OCI-LY3 (cell line): Measurements from ENCODE around the gene DAB2.

ENCODE experiments used
- EZH2phosphoT487 ChIP-seq: fragments of 200-600 bp; shearing (Covaris generic); IDR thresholded peaks from 2 replicates; pipeline ENCODE4 v1.6.1; 2018; ENCODE audit warnings: antibody characterized with exemption, mixed run types, low read depth
- TF ChIP-seq, protein P1 (sequence below): fragments of 200-600, 300-600 bp; sonication (generic); IDR thresholded peaks from 2 replicates; pipeline ENCODE4 v1.5.1; 2014; ENCODE audit warnings: antibody characterized with exemption, low read length, low read depth

DNA sequence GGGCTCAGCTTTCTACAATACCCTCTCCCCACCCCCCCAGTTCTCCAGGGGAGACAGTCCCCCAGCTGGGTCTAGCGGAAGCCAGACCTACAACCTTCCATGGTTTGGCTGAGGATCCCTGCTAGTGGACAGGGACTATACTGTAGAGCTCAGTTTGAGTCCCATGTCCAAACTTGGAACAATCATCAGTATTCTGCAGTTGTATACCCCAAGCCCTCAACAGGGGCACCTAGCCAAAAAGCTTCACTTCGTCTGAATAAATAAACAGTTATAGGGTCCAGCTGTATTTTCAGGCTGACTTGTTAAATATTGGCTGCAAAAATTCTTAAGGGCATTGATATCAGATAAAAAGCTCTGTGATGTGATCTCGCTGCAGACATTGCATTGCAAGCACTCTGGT, 45.1 kb downstream of the DAB2 start:
- TF ChIP-seq, protein P1, sequence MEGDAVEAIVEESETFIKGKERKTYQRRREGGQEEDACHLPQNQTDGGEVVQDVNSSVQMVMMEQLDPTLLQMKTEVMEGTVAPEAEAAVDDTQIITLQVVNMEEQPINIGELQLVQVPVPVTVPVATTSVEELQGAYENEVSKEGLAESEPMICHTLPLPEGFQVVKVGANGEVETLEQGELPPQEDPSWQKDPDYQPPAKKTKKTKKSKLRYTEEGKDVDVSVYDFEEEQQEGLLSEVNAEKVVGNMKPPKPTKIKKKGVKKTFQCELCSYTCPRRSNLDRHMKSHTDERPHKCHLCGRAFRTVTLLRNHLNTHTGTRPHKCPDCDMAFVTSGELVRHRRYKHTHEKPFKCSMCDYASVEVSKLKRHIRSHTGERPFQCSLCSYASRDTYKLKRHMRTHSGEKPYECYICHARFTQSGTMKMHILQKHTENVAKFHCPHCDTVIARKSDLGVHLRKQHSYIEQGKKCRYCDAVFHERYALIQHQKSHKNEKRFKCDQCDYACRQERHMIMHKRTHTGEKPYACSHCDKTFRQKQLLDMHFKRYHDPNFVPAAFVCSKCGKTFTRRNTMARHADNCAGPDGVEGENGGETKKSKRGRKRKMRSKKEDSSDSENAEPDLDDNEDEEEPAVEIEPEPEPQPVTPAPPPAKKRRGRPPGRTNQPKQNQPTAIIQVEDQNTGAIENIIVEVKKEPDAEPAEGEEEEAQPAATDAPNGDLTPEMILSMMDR, result no peak
- no peak for TF ChIP-seq EZH2phosphoT487
